AG04449 (cell line): ENCODE results near the gene ENOX1.

Experiments
- CTCF ChIA-PET: fragments of 350-600 bp; formaldehyde crosslinking; extraction: SDS; loops from one replicate; lab custom pipeline; 2021; ENCODE audit warnings: antibody characterized with exemption; lab: Yijun Ruan, JAX
- POLR2A ChIA-PET: fragments of 400-600, 350-600 bp; formaldehyde crosslinking; extraction: SDS; loops from one replicate; lab custom pipeline; 2020; ENCODE audit warnings: antibody characterized with exemption, inconsistent platforms; lab: Yijun Ruan, JAX
- DNase-seq: peaks from one replicate; pipeline ENCODE4 v3.0.0-alpha.2; 2010; ENCODE audit warnings: low read depth, low spot score
- H3K4me3 ChIP-seq: 2 replicates; pipeline ENCODE4 v1.5.1; 2011; ENCODE audit warnings: low read depth, mild to moderate bottlenecking, control low read depth, low read length
- CTCF ChIP-seq: IDR thresholded peaks from one replicate; pipeline ENCODE4 v1.5.1; 2011; ENCODE audit warnings: mild to moderate bottlenecking, moderate library complexity, low read length, control low read depth, inconsistent platforms; ENCODE audit not compliant: insufficient read depth; ENCODE audit errors: missing control alignments

The ENOX1 gene

GRCh38 chr13:43482026-43482425, 304.7 kb downstream of the ENOX1 start:
- no peak overlapping the region for H3K4me3 ChIP-seq
- ChIA-PET POLR2A (no interaction called here), CTCF (no interaction called here)
- no peak for TF ChIP-seq CTCF
- DNase-seq = no peak

GRCh38 chr13:43478902-43479301, 307.9 kb downstream of the ENOX1 start:
- TF ChIP-seq CTCF = no peak
- CTCF ChIA-PET = no interaction called here
- no peak overlapping the region for H3K4me3 ChIP-seq
- POLR2A ChIA-PET = no interaction called here
- DNase-seq = no peak

- H3K4me3 ChIP-seq = no peak overlapping the region
- no peak for TF ChIP-seq CTCF
- CTCF ChIA-PET = no interaction called here
- POLR2A ChIA-PET = no interaction called here
- no peak for DNase-seq
Measured at GRCh38 chr13:43478211-43478610, 308.6 kb downstream of the ENOX1 start.

GRCh38 chr13:43475140-43475539, 311.6 kb downstream of the ENOX1 start:
- CTCF ChIA-PET = interaction anchor here (1.3 to 1.4 kb wide), 2 partner anchors 10 to 329 kb away, joined by 3 to 4 read pairs; no protein-coding TSS in a partner anchor
- DNase-seq = no peak
- POLR2A ChIA-PET = no interaction called here
- H3K4me3 ChIP-seq = no peak overlapping the region
- TF ChIP-seq CTCF = no peak

DNA sequence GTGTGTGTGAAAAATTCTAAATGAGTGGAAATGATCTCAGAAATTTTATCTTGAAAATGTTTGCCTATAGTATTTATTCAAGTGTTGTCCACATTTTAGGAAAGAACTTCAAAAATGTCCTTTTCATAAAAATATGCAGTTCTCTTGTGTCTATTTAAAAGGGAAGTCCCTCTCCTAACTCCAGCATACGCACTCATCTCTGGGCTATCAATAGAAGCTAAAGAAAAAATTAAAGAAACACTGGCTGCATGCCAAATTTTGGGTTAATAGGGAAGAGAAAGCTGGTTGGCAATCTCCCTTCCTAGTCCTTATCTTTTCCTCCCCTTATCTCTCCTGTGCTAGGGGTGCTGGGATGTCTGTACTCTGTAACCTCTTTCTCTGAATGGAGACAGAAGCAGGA, 313.3 kb downstream of the ENOX1 start:
- ChIA-PET POLR2A (no interaction called here), CTCF (no interaction called here)
- no peak for TF ChIP-seq CTCF
- no peak for DNase-seq
- no peak overlapping the region for H3K4me3 ChIP-seq

- H3K4me3 ChIP-seq = no peak overlapping the region
- POLR2A ChIA-PET = no interaction called here
- CTCF ChIA-PET = no interaction called here
- no peak for DNase-seq
- TF ChIP-seq CTCF = no peak
Measured at GRCh38 chr13:43472980-43473379, 313.8 kb downstream of the ENOX1 start.

- no peak for TF ChIP-seq CTCF
- POLR2A ChIA-PET = no interaction called here
- CTCF ChIA-PET = no interaction called here
- DNase-seq = no peak
- no peak overlapping the region for H3K4me3 ChIP-seq
Measured at GRCh38 chr13:43472339-43472738, 314.4 kb downstream of the ENOX1 start.
